Measurements from ENCODE around the gene GARS1.

DNA sequence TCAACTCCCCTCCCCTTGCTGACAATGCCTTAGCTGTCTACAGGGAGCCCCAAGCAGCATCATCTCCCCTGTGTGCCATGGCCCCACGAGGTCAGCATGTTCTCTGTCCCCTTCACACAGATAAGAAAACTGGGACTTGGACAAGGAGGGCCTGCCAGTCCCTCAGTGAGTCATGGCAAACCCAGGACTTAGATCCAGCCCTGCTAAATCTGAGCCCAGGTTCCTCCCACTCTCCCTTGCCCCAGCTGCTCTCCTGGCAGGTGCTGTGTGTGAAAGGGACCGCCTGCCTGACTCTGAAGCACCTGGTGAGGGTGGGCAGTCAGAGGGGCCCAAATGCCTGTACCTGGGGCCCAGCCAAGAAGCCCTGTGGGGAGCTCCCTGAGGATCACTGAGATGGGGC is 80.2 kb downstream of the GARS1 start:
- TF ChIP-seq, protein P1, sequence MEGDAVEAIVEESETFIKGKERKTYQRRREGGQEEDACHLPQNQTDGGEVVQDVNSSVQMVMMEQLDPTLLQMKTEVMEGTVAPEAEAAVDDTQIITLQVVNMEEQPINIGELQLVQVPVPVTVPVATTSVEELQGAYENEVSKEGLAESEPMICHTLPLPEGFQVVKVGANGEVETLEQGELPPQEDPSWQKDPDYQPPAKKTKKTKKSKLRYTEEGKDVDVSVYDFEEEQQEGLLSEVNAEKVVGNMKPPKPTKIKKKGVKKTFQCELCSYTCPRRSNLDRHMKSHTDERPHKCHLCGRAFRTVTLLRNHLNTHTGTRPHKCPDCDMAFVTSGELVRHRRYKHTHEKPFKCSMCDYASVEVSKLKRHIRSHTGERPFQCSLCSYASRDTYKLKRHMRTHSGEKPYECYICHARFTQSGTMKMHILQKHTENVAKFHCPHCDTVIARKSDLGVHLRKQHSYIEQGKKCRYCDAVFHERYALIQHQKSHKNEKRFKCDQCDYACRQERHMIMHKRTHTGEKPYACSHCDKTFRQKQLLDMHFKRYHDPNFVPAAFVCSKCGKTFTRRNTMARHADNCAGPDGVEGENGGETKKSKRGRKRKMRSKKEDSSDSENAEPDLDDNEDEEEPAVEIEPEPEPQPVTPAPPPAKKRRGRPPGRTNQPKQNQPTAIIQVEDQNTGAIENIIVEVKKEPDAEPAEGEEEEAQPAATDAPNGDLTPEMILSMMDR (IDR thresholded peaks at IDR 0.05; ENCODE audit: insufficient read depth, low read depth, low read length), result no peak
- TF ChIP-seq EZH2 (IDR thresholded peaks at IDR 0.05; ENCODE audit: insufficient read depth, low read length), result no peak
